ENCODE measurements around the gene OTOGL. TPM values are rescaled to one million over a fixed set of nuclear protein-coding genes. Genes with fewer than 3 reads are reported as not detected.

The OTOGL gene
- total RNA-seq, 1 donor from 2014 or later = 0.32 TPM

DNA sequence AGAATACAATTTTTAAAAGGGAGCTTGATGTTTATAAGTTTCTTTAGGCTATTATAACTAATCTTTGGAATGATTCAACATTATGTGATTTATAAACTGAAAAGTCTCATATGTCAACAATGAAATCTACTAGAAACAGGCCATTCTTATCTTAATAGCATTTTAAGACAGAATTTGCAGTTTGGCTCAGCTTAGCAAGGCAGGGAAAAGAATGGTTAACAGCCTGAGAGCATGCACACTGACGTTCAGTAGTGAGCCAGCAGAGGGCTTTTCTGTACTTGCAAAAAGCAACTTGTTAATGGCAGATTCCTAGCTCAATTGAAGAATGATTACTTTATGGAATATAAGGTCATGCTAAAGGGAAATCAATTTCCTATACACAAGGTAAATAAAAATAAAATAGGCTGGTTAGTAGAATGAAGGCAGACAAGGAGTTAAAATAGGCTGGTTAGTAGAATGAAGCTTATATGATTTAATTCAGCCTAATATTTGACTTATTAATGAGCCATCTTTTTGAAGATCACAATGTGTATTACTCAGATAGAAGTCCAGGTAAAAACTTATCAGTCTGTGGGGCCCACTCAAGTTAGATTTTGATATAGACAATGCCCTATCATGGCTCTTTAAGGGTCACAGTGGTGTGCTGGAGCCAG is 95.9 kb downstream of the OTOGL start:
- Histone ChIP-seq H3K27me3 (ENCODE audit: low read depth) (no peaks in the 10 kb centered on the region), H3K36me3 (no peaks in the 10 kb centered on the region), H3K4me1 (no peaks in the 10 kb centered on the region), H3K9me3 (no peaks in the 10 kb centered on the region), H3K4me3 (no peak overlapping the region), H3K27ac (no peak overlapping the region)
- no peak for DNase-seq
- ATAC-seq = no peak
- TF ChIP-seq, protein P1, sequence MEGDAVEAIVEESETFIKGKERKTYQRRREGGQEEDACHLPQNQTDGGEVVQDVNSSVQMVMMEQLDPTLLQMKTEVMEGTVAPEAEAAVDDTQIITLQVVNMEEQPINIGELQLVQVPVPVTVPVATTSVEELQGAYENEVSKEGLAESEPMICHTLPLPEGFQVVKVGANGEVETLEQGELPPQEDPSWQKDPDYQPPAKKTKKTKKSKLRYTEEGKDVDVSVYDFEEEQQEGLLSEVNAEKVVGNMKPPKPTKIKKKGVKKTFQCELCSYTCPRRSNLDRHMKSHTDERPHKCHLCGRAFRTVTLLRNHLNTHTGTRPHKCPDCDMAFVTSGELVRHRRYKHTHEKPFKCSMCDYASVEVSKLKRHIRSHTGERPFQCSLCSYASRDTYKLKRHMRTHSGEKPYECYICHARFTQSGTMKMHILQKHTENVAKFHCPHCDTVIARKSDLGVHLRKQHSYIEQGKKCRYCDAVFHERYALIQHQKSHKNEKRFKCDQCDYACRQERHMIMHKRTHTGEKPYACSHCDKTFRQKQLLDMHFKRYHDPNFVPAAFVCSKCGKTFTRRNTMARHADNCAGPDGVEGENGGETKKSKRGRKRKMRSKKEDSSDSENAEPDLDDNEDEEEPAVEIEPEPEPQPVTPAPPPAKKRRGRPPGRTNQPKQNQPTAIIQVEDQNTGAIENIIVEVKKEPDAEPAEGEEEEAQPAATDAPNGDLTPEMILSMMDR (IDR thresholded peaks at IDR 0.05) = peak; percentile 56
- intact Hi-C loops (cut with DNase I) = no loop called here

DNA sequence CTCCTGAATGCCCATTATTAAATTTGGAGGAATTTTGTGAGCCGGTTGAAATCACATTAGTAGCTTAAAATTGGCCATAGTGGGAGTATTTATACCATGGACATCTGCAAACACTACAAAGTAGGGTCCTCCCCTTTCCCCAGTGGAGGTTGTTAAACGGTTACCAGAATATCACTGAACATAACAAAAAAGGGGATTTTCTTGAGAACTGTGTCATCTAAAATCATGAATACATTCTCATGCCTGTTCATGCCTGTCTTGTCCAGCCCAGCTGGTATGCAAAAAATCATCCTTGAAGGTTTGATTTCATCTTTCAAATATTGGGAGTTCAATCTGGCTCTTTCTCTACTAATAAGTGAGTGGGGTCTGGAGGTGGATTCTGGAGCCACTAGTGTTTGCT is 96.4 kb downstream of the OTOGL start:
- H3K36me3 ChIP-seq = no peaks in the 10 kb centered on the region
- intact Hi-C loops (cut with DNase I) = no loop called here
- no peaks in the 10 kb centered on the region for H3K27me3 ChIP-seq (ENCODE audit: low read depth)
- no peak overlapping the region for H3K27ac ChIP-seq
- ATAC-seq = no peak
- H3K4me1 ChIP-seq = no peaks in the 10 kb centered on the region
- no peaks in the 10 kb centered on the region for H3K9me3 ChIP-seq
- TF ChIP-seq, protein P1 (IDR thresholded peaks at IDR 0.05) = no peak
- no peak for DNase-seq
- H3K4me3 ChIP-seq = no peak overlapping the region

- H3K27ac ChIP-seq = no peak overlapping the region
- no peak overlapping the region for H3K4me3 ChIP-seq
- TF ChIP-seq, protein P1 (IDR thresholded peaks at IDR 0.05) = no peak
- H3K27me3 ChIP-seq (ENCODE audit: low read depth) = no peaks in the 10 kb centered on the region
- H3K9me3 ChIP-seq = no peaks in the 10 kb centered on the region
- no peak for DNase-seq
- H3K4me1 ChIP-seq = no peaks in the 10 kb centered on the region
- intact Hi-C loops (cut with DNase I) = no loop called here
- no peak for ATAC-seq
- no peaks in the 10 kb centered on the region for H3K36me3 ChIP-seq
These were observed 97.1 kb downstream of the OTOGL start for GRCh38 chr12:80196419-80196818.

DNA sequence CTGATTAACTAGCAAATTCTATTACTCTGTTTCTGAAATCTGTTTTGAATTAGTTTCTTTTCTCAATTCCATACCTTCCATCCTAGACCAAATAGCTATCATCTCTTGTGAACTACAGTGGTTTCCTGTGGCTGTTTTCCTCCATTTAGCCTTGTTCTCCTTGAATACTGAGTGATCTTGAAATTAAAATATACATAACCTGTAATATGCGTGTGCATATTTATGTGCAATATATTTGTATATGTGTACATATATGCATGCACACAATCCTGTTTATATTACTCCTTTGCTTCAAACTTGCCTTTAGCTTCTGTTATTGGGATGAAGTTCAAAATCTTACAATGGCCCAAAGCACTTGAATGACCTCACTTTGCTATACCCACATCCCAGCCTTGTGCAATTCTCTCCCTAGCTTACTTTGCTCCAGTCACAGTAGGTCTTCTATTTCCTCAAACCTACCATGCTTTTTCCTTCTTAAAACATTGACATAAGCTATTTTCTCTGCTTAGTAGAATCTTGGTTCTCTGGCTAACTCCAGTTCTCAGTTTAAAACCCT is 99.5 kb downstream of the OTOGL start:
- intact Hi-C loops (cut with DNase I) = no loop called here
- Histone ChIP-seq H3K27ac (no peak overlapping the region), H3K27me3 (ENCODE audit: low read depth) (no peaks in the 10 kb centered on the region), H3K36me3 (no peaks in the 10 kb centered on the region), H3K9me3 (no peaks in the 10 kb centered on the region), H3K4me3 (no peak overlapping the region), H3K4me1 (no peaks in the 10 kb centered on the region)
- TF ChIP-seq, protein P1 (IDR thresholded peaks at IDR 0.05) = no peak
- DNase-seq (no peak), ATAC-seq (no peak)

- no peak for DNase-seq
These were observed 100.6 kb downstream of the OTOGL start for GRCh38 chr12:80199931-80200330.

More at GRCh38 chr12:80199931-80200330, 100.6 kb downstream of the OTOGL start:
- Histone ChIP-seq H3K4me1 (no peaks in the 10 kb centered on the region), H3K27ac (no peak overlapping the region), H3K27me3 (ENCODE audit: low read depth) (no peaks in the 10 kb centered on the region), H3K36me3 (no peaks in the 10 kb centered on the region), H3K9me3 (no peaks in the 10 kb centered on the region), H3K4me3 (no peak overlapping the region)
- intact Hi-C loops (cut with DNase I) = no loop called here
- TF ChIP-seq, protein P1 (IDR thresholded peaks at IDR 0.05) = no peak
- no peak for ATAC-seq

All from lower lobe of right lung (tissue), 2 donors.